Activated naive CD8-positive, alpha-beta T cell treated with anti-CD3 and anti-CD28 coated beads for 36 hours (primary cell): Measurements from ENCODE around the gene MED31. TPM values are rescaled to one million over a fixed set of nuclear protein-coding genes. Genes with fewer than 3 reads are reported as not detected.

Experiments used
- DNase-seq: peaks from one replicate; pipeline ENCODE4 v3.0.0; 2021
- H3K27ac Mint-ChIP-seq: one replicate; pipeline ENCODE4 v1.8.0; 2022; ENCODE audit warnings: mild to moderate bottlenecking, moderate library complexity, mixed read lengths
- H3K27me3 Mint-ChIP-seq: one replicate; pipeline ENCODE4 v1.8.0; 2022; ENCODE audit warnings: mild to moderate bottlenecking, mixed read lengths
- H3K36me3 Mint-ChIP-seq: one replicate; pipeline ENCODE4 v1.8.0; 2021; ENCODE audit warnings: mild to moderate bottlenecking, mixed read lengths
- H3K4me1 Mint-ChIP-seq: one replicate; pipeline ENCODE4 v1.8.0; 2021; ENCODE audit warnings: mixed read lengths
- H3K4me3 Mint-ChIP-seq: one replicate; pipeline ENCODE4 v1.8.0; 2022; ENCODE audit warnings: mild to moderate bottlenecking, moderate library complexity, mixed read lengths
- H3K9me3 Mint-ChIP-seq: one replicate; pipeline ENCODE4 v1.8.0; 2022; ENCODE audit warnings: mixed read lengths
- total RNA-seq, 2 experiments: library from RNA; stranded (reverse); gene quantifications; one replicate each; pipeline ENCODE4 v1.2.3, GENCODE V29; 2021

The MED31 gene
- total RNA-seq, 2 experiments from 2014 or later: 20.1 to 21.6 TPM

GRCh38 chr17:6651919-6652452 is 581 bp upstream of the MED31 start:
- H3K9me3 Mint-ChIP-seq: no peaks in the 10 kb centered on the region
- peak overlapping the region; percentile 96 for H3K4me3 Mint-ChIP-seq
- peak; percentile 40 for DNase-seq
- H3K27me3 Mint-ChIP-seq: peaks cover 8% of the 10 kb centered on the region
- peaks cover 49% of the 10 kb centered on the region for H3K4me1 Mint-ChIP-seq
- peaks cover 15% of the 10 kb centered on the region for H3K36me3 Mint-ChIP-seq
- no peak overlapping the region for H3K27ac Mint-ChIP-seq

GRCh38 chr17:6648181-6648580 is 3.2 kb downstream of the MED31 start:
- peaks cover 33% of the 10 kb centered on the region for H3K36me3 Mint-ChIP-seq
- peaks cover 62% of the 10 kb centered on the region for H3K4me1 Mint-ChIP-seq
- no peaks in the 10 kb centered on the region for H3K9me3 Mint-ChIP-seq
- H3K27ac Mint-ChIP-seq: peak overlapping the region; percentile 39
- H3K4me3 Mint-ChIP-seq: no peak overlapping the region
- H3K27me3 Mint-ChIP-seq: no peaks in the 10 kb centered on the region
- DNase-seq: no peak

GRCh38 chr17:6643451-6644125 is 7.8 kb downstream of the MED31 start:
- Mint-ChIP-seq H3K27ac (peak overlapping the region; percentile 38), H3K27me3 (no peaks in the 10 kb centered on the region), H3K36me3 (peaks cover 44% of the 10 kb centered on the region), H3K4me3 (no peak overlapping the region), H3K4me1 (peaks cover 63% of the 10 kb centered on the region), H3K9me3 (no peaks in the 10 kb centered on the region)
- no peak for DNase-seq

GRCh38 chr17:6642592-6642991 is 8.8 kb downstream of the MED31 start:
- no peak for DNase-seq
- peaks cover 60% of the 10 kb centered on the region for H3K4me1 Mint-ChIP-seq
- no peaks in the 10 kb centered on the region for H3K9me3 Mint-ChIP-seq
- peak overlapping the region; percentile 95 for H3K4me3 Mint-ChIP-seq
- no peaks in the 10 kb centered on the region for H3K27me3 Mint-ChIP-seq
- peaks cover 44% of the 10 kb centered on the region for H3K36me3 Mint-ChIP-seq
- peak overlapping the region; percentile 64 for H3K27ac Mint-ChIP-seq

GRCh38 chr17:6641247-6641863 is 10.1 kb downstream of the MED31 start:
- peaks cover 42% of the 10 kb centered on the region for H3K36me3 Mint-ChIP-seq
- H3K4me1 Mint-ChIP-seq: peaks cover 54% of the 10 kb centered on the region
- H3K4me3 Mint-ChIP-seq: peak overlapping the region; percentile 95
- no peaks in the 10 kb centered on the region for H3K9me3 Mint-ChIP-seq
- no peak for DNase-seq
- H3K27me3 Mint-ChIP-seq: no peaks in the 10 kb centered on the region
- H3K27ac Mint-ChIP-seq: peak overlapping the region; percentile 99

- H3K9me3 Mint-ChIP-seq: no peaks in the 10 kb centered on the region
- H3K4me1 Mint-ChIP-seq: peaks cover 49% of the 10 kb centered on the region
- H3K36me3 Mint-ChIP-seq: peaks cover 36% of the 10 kb centered on the region
- peak within 1 kb of the TSS; percentile 99 for H3K27ac Mint-ChIP-seq
- DNase-seq: peak; percentile 96
- peak within 1 kb of the TSS; percentile 95 for H3K4me3 Mint-ChIP-seq
- H3K27me3 Mint-ChIP-seq: no peaks in the 10 kb centered on the region
These were observed 10.7 kb downstream of the MED31 start, which contains the start of the genes KIAA0753 and TXNDC17 for GRCh38 chr17:6640536-6641246. TSS of gene KIAA0753 (minus strand) at chr17:6640711. CDS start at chr17:6635103, 5,608 bp downstream. TSS of gene TXNDC17 (plus strand) at chr17:6641060. CDS start at chr17:6641083, 23 bp downstream.

GRCh38 chr17:6639586-6640535 is 11.5 kb downstream of the MED31 start:
- Mint-ChIP-seq H3K36me3 (peaks cover 32% of the 10 kb centered on the region), H3K27me3 (no peaks in the 10 kb centered on the region), H3K4me3 (peak overlapping the region; percentile 95), H3K4me1 (peaks cover 45% of the 10 kb centered on the region), H3K27ac (peak overlapping the region; percentile 99), H3K9me3 (no peaks in the 10 kb centered on the region)
- DNase-seq: peak; percentile 38

GRCh38 chr17:6639014-6639585 is 12.3 kb downstream of the MED31 start:
- no peaks in the 10 kb centered on the region for H3K27me3 Mint-ChIP-seq
- no peaks in the 10 kb centered on the region for H3K9me3 Mint-ChIP-seq
- H3K4me3 Mint-ChIP-seq: peak overlapping the region; percentile 95
- H3K4me1 Mint-ChIP-seq: peaks cover 37% of the 10 kb centered on the region
- DNase-seq: peak; percentile 17
- H3K27ac Mint-ChIP-seq: peak overlapping the region; percentile 99
- peaks cover 30% of the 10 kb centered on the region for H3K36me3 Mint-ChIP-seq

GRCh38 chr17:6638046-6638908 is 13.1 kb downstream of the MED31 start:
- peaks cover 33% of the 10 kb centered on the region for H3K4me1 Mint-ChIP-seq
- no peaks in the 10 kb centered on the region for H3K9me3 Mint-ChIP-seq
- peaks cover 29% of the 10 kb centered on the region for H3K36me3 Mint-ChIP-seq
- peak; percentile 8 for DNase-seq
- no peaks in the 10 kb centered on the region for H3K27me3 Mint-ChIP-seq
- H3K4me3 Mint-ChIP-seq: peak overlapping the region; percentile 95
- no peak overlapping the region for H3K27ac Mint-ChIP-seq

- Mint-ChIP-seq H3K9me3 (no peaks in the 10 kb centered on the region), H3K27ac (no peak overlapping the region)
These were observed 14.0 kb downstream of the MED31 start for GRCh38 chr17:6637458-6637840.

GRCh38 chr17:6636616-6637457 is 14.6 kb downstream of the MED31 start:
- H3K4me3 Mint-ChIP-seq: no peak overlapping the region
- H3K4me1 Mint-ChIP-seq: peaks cover 21% of the 10 kb centered on the region
- H3K27me3 Mint-ChIP-seq: no peaks in the 10 kb centered on the region
- peaks cover 27% of the 10 kb centered on the region for H3K36me3 Mint-ChIP-seq
- H3K27ac Mint-ChIP-seq: no peak overlapping the region
- no peaks in the 10 kb centered on the region for H3K9me3 Mint-ChIP-seq
- no peak for DNase-seq

More at GRCh38 chr17:6637458-6637840, 14.0 kb downstream of the MED31 start:
- H3K4me1 Mint-ChIP-seq: peaks cover 25% of the 10 kb centered on the region
- H3K27me3 Mint-ChIP-seq: no peaks in the 10 kb centered on the region
- no peak for DNase-seq
- H3K4me3 Mint-ChIP-seq: no peak overlapping the region
- H3K36me3 Mint-ChIP-seq: peaks cover 28% of the 10 kb centered on the region

GRCh38 chr17:6636105-6636504 is 15.3 kb downstream of the MED31 start:
- no peak for DNase-seq
- Mint-ChIP-seq H3K27ac (no peak overlapping the region), H3K4me1 (peaks cover 23% of the 10 kb centered on the region), H3K9me3 (no peaks in the 10 kb centered on the region), H3K27me3 (no peaks in the 10 kb centered on the region), H3K36me3 (peaks cover 27% of the 10 kb centered on the region), H3K4me3 (no peak overlapping the region)
